BE2C (cell line): ENCODE measurements around the gene MLLT10.

Source experiments
- DNase-seq: peaks from one replicate; pipeline ENCODE4 v3.0.0-alpha.2; 2020
- H3K27me3 ChIP-seq: fragments of 250-450 bp; sonication (Bioruptor Pico); 2 replicates; pipeline ENCODE4 v1.5.1; 2020; ENCODE audit warnings: mild to moderate bottlenecking
- H3K36me3 ChIP-seq: fragments of 250-450 bp; sonication (Bioruptor Pico); 2 replicates; pipeline ENCODE4 v1.5.1; 2020; ENCODE audit warnings: mild to moderate bottlenecking
- H3K4me1 ChIP-seq: fragments of 250-450 bp; sonication (Bioruptor Pico); 2 replicates; pipeline ENCODE4 v1.5.1; 2020
- H3K4me3 ChIP-seq: 2 replicates; pipeline ENCODE4 v1.5.1; 2011; ENCODE audit warnings: low read depth, low read length
- H3K9me3 ChIP-seq: fragments of 250-450 bp; sonication (Bioruptor Pico); 2 replicates; pipeline ENCODE4 v1.5.1; 2020
- TF ChIP-seq, protein P1 (sequence below): IDR thresholded peaks from 2 replicates; pipeline ENCODE4 v1.5.1; 2012; ENCODE audit warnings: mild to moderate bottlenecking, low read depth, low read length

Gene MLLT10

DNA sequence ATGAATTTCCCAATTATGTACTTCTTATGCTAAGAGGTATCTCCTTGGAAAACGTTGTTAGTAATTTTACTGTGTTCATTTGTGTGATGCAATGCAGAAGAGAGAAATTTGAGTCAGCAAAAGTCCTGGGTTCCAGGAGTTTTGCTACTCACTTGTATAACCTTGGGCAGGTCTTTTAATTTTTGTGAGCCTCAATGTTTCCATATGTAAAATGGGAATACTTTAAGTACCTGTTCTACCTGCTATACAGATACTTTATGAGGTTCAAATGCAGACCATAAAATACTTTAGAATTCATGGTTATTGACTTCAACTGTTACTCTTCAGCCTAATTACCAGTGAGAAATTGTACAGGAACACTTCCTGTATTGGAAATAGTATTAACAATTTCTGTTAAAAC lies 185.5 kb downstream of the MLLT10 start:
- TF ChIP-seq, protein P1, sequence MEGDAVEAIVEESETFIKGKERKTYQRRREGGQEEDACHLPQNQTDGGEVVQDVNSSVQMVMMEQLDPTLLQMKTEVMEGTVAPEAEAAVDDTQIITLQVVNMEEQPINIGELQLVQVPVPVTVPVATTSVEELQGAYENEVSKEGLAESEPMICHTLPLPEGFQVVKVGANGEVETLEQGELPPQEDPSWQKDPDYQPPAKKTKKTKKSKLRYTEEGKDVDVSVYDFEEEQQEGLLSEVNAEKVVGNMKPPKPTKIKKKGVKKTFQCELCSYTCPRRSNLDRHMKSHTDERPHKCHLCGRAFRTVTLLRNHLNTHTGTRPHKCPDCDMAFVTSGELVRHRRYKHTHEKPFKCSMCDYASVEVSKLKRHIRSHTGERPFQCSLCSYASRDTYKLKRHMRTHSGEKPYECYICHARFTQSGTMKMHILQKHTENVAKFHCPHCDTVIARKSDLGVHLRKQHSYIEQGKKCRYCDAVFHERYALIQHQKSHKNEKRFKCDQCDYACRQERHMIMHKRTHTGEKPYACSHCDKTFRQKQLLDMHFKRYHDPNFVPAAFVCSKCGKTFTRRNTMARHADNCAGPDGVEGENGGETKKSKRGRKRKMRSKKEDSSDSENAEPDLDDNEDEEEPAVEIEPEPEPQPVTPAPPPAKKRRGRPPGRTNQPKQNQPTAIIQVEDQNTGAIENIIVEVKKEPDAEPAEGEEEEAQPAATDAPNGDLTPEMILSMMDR, result no peak
- Histone ChIP-seq H3K27me3 (no peaks in the 10 kb centered on the region), H3K36me3 (peaks cover 7% of the 10 kb centered on the region)

GRCh38 chr10:21720090-21720489 lies 186.1 kb downstream of the MLLT10 start:
- no peak overlapping the region for H3K4me3 ChIP-seq
- peaks cover 24% of the 10 kb centered on the region for H3K4me1 ChIP-seq
- DNase-seq, result no peak
- peaks cover 5% of the 10 kb centered on the region for H3K36me3 ChIP-seq
- H3K9me3 ChIP-seq, result no peaks in the 10 kb centered on the region
- no peaks in the 10 kb centered on the region for H3K27me3 ChIP-seq
- TF ChIP-seq, protein P1, result no peak

More for the DNA sequence above, 185.5 kb downstream of the MLLT10 start:
- Histone ChIP-seq H3K4me3 (no peak overlapping the region), H3K4me1 (peaks cover 25% of the 10 kb centered on the region), H3K9me3 (no peaks in the 10 kb centered on the region)
- DNase-seq, result no peak

DNA sequence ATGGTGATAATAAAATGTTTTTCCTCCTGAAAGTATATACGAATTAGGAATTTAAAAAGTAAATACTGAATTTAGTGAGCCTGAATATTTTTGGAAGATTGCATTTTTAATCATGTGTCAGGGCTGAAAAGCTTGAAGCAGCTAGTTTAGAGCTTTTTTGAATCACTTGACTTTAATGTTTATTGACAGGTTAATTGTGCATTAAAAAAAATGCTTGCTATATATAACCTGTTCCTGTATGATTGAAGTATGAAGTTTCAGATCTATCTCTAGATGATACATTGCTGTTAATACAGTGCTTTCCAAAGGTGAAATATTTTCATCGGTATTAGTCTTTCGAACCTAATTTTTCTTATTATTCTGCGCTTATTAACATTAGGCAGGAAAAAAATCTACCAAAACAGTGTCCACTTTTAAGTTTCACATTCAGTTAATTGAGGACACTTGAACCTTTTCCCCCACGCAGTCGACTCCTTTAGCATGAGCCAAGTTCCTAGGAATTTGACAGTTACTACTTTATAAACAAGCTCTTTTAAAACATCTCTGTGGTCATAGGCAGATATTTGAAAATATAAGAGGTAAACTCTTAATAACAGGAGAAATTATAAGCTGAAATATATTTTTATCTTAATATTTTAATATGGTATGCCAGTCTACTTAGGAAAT lies 187.1 kb downstream of the MLLT10 start:
- no peak for DNase-seq
- H3K4me3 ChIP-seq, result no peak overlapping the region
- no peaks in the 10 kb centered on the region for H3K27me3 ChIP-seq
- H3K36me3 ChIP-seq, result peaks cover 5% of the 10 kb centered on the region
- H3K4me1 ChIP-seq, result peaks cover 20% of the 10 kb centered on the region
- TF ChIP-seq, protein P1, result no peak
- H3K9me3 ChIP-seq, result no peaks in the 10 kb centered on the region

- Histone ChIP-seq H3K9me3 (no peaks in the 10 kb centered on the region), H3K36me3 (peaks cover 5% of the 10 kb centered on the region), H3K4me3 (no peak overlapping the region), H3K27me3 (no peaks in the 10 kb centered on the region), H3K4me1 (peaks cover 25% of the 10 kb centered on the region)
- no peak for DNase-seq
- TF ChIP-seq, protein P1, result no peak
Observed at GRCh38 chr10:21722209-21722608, 188.2 kb downstream of the MLLT10 start.

DNA sequence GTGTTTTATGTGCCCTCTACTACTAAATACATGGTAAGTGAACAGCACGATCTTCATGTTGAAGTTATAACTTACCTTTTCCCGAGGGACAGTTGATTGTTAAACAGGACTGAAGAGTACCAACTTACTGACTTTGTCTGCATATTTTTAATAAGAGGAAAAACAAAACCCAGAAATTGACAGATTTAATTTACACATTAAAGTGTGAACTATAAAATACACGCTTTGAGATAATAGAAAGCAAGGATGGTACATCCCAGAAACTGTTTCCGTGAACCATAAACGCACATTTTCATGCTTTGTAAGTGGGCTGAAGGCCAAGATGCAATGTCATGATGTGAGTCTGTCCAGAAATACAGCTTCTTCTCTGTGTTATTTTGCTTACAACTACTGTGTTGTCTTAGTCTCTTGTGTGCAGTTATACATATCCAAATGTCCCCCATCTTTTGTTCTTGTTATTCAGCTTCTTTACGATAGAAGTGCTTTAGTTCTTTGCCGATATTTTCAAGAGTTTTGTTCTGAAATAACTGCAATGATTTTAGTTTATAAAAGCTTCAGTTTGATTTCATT lies 190.1 kb downstream of the MLLT10 start:
- Histone ChIP-seq H3K4me3 (0 out of 2 replicates have a peak overlapping the region, but pooled peaks have one; percentile 7), H3K9me3 (no peaks in the 10 kb centered on the region), H3K4me1 (peaks cover 30% of the 10 kb centered on the region), H3K27me3 (no peaks in the 10 kb centered on the region), H3K36me3 (peaks cover 5% of the 10 kb centered on the region)
- no peak for DNase-seq
- TF ChIP-seq, protein P1, result no peak
